Mucosa of stomach (tissue), 1 donor: ENCODE measurements around the gene L2HGDH.
"Not testable (repeated sequence)": the region's sequence is repeated elsewhere in the genome, so short reads cannot be mapped to it uniquely, and the experiment has no call there.

Experiments used
- H3K27me3 ChIP-seq: one replicate; pipeline ENCODE4 v1.7.0; 2013; ENCODE audit warnings: mild to moderate bottlenecking, low read length; ENCODE audit not compliant: control insufficient read depth, insufficient read depth
- H3K36me3 ChIP-seq: one replicate; pipeline ENCODE4 v1.7.0; 2013; ENCODE audit warnings: low read length; ENCODE audit not compliant: control insufficient read depth, insufficient read depth
- H3K4me1 ChIP-seq: one replicate; pipeline ENCODE4 v1.7.0; 2013; ENCODE audit warnings: mild to moderate bottlenecking, low read length; ENCODE audit not compliant: control insufficient read depth, insufficient read depth
- H3K4me3 ChIP-seq: one replicate; pipeline ENCODE4 v1.7.0; 2013; ENCODE audit warnings: low read length
- H3K9ac ChIP-seq: one replicate; pipeline ENCODE4 v1.7.0; 2013; ENCODE audit warnings: mild to moderate bottlenecking, low read length, moderate library complexity
- H3K9me3 ChIP-seq: one replicate; pipeline ENCODE4 v1.7.0; 2013; ENCODE audit warnings: mild to moderate bottlenecking, low read length, moderate library complexity; ENCODE audit not compliant: control insufficient read depth
- donor health status: Pancreatic carcinoma.

Gene L2HGDH

DNA sequence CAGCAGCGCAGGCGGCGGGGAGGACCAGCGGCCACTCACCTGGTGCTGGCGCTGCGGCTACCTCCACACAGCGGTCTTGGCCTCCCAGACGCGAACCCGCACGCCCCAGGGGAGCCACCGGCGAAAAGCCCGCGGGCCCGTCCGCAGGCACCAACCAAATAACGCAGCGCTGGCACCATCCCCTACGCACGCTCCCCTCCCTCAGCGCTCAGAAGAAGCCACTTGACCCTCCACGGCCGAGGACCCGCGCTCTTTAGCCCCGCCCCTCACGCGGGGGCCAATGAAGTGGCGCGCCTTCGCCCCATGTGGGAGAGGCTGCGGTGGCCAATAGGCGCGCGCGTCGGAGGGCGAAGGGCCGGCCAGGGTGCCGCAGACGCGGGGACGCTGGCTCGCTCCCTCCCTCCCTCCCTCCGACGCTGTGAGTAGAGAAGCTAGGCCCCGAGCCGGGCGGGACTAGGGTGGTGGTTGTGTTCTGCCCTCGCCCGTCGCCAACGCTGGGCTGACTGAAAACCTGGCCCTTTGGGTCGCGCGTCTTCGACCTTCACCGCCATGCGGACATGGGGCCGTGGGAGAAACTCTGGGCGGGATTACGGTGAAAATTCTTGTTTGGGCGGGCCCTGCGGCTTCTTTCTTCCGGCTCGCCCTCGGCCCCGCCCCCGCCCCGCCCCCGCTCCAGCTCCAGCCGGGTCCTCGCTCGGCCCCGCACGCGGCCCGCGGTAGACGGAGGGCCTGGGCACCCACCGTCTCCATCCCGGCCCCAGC lies at the start of gene L2HGDH, which contains the start of gene DMAC2L:
Gene L2HGDH, minus strand, starts transcription at position 258 of the 762 bp plus-strand sequence. Its CDS starts 79 bp downstream, at position 179.
Gene DMAC2L, plus strand, starts transcription at position 353 of the 762 bp plus-strand sequence. CDS start 9,164 bp downstream, outside the sequence.
- no peaks in the 10 kb centered on the region for H3K36me3 ChIP-seq
- peak within 1 kb of the TSS; percentile 87 for H3K9ac ChIP-seq
- H3K4me3 ChIP-seq, result peak within 1 kb of the TSS; percentile 96
- peaks cover 6% of the 10 kb centered on the region for H3K4me1 ChIP-seq
- no peaks in the 10 kb centered on the region for H3K27me3 ChIP-seq
- no peaks in the 10 kb centered on the region for H3K9me3 ChIP-seq

- no peaks in the 10 kb centered on the region for H3K9me3 ChIP-seq
- H3K4me3 ChIP-seq, result no peak overlapping the region
- H3K36me3 ChIP-seq, result no peaks in the 10 kb centered on the region
- no peak overlapping the region for H3K9ac ChIP-seq
- peaks cover 23% of the 10 kb centered on the region for H3K4me1 ChIP-seq
- no peaks in the 10 kb centered on the region for H3K27me3 ChIP-seq
Measured at GRCh38 chr14:50360851-50361250, 48.8 kb upstream of the L2HGDH start.

GRCh38 chr14:50360093-50360492 lies 48.1 kb upstream of the L2HGDH start:
- peaks cover 19% of the 10 kb centered on the region for H3K4me1 ChIP-seq
- H3K9me3 ChIP-seq, result no peaks in the 10 kb centered on the region
- H3K4me3 ChIP-seq, result no peak overlapping the region
- H3K9ac ChIP-seq, result no peak overlapping the region
- H3K36me3 ChIP-seq, result no peaks in the 10 kb centered on the region
- H3K27me3 ChIP-seq, result no peaks in the 10 kb centered on the region

DNA sequence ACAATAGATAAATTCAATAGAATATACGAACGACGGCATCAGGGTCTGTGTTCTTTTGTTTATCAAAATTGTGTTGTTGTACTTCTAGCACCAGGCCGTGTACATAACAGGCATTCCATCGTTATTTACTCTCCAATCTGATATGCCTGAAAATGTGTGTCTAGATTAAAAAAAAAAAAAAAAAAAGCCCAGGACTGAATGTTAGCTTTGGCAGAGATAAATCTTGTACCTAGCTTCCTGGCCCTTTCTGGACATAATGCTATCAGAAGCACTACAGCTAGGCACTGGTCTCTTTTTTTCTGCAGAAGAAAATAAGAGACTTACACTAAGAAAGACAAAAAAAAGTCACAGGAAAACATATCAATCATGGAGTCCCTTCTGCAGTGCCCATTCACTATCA lies 47.6 kb upstream of the L2HGDH start:
- H3K36me3 ChIP-seq, result no peaks in the 10 kb centered on the region
- peaks cover 17% of the 10 kb centered on the region for H3K4me1 ChIP-seq
- no peak overlapping the region for H3K9ac ChIP-seq
- no peak overlapping the region for H3K4me3 ChIP-seq
- H3K9me3 ChIP-seq, result no peaks in the 10 kb centered on the region
- no peaks in the 10 kb centered on the region for H3K27me3 ChIP-seq

GRCh38 chr14:50357753-50358395 lies 45.8 kb upstream of the L2HGDH start:
- Histone ChIP-seq H3K4me3 (no peak overlapping the region), H3K9me3 (no peaks in the 10 kb centered on the region), H3K9ac (no peak overlapping the region), H3K27me3 (no peaks in the 10 kb centered on the region), H3K36me3 (no peaks in the 10 kb centered on the region), H3K4me1 (peaks cover under 1% of the 10 kb centered on the region)

GRCh38 chr14:50357124-50357523 lies 45.1 kb upstream of the L2HGDH start:
- H3K9me3 ChIP-seq, result no peaks in the 10 kb centered on the region
- no peaks in the 10 kb centered on the region for H3K36me3 ChIP-seq
- H3K27me3 ChIP-seq, result no peaks in the 10 kb centered on the region
- H3K9ac ChIP-seq, result no peak overlapping the region
- H3K4me3 ChIP-seq, result no peak overlapping the region
- H3K4me1 ChIP-seq, result no peaks in the 10 kb centered on the region

DNA sequence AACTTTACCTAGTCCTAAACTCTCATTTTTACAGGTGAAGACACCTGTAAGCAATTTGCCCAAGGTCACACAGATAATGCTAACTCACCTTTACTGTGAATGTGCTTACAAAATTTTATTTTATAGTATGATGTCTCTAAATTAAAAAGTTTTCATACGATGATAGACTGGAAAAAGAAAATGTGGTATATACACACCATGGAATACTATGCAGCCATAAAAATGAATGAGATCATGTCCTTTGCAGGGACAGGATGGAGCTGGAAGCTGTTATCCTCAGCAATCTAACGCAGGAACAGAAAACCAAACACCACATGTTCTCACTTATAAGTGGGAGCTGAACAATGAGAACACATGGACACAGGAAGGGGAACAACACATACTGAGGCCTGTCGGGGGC lies 44.3 kb upstream of the L2HGDH start:
- H3K4me1 ChIP-seq, H3K4me3 ChIP-seq, H3K9ac ChIP-seq, H3K36me3 ChIP-seq, H3K9me3 ChIP-seq, H3K27me3 ChIP-seq: not testable (repeated sequence)

DNA sequence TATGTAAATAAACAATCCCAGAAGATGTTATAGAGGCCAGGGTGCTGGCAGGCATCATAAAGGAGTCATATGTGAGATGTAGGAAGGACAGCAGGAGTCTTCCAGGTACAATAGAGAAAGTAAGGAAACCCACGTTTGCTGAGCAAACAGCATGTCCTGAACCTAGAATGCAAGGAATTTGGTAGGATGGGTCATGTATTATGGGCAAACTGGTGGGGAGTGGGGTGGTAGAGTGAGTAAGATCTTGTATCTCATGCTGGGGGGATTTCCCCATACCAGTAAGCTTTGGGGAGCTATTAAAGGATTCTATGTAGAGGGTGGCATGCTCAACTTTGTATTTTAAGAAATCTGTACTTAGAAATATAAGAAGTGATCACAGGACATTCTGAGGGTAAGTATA lies 43.7 kb upstream of the L2HGDH start:
- Histone ChIP-seq H3K4me3 (no peak overlapping the region), H3K9me3 (no peaks in the 10 kb centered on the region), H3K36me3 (no peaks in the 10 kb centered on the region), H3K4me1 (no peaks in the 10 kb centered on the region), H3K27me3 (no peaks in the 10 kb centered on the region), H3K9ac (no peak overlapping the region)

DNA sequence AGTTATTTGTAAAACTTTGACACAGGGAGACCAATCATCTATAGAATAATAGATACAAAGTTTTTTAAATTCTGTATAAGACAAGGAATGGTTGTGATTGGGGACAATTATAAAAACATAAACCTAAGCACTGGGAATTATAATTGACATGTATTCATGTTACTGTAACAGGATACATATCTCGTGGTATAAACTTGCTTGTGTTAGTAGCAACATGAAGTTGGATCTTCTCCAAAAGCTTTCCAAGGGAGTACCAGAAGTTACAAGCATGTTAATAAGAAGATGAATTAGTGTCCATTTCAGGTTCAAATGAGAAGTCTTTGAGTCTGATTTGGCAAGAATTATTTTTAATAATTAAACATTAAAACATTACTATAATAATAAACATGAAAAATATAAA lies 42.5 kb upstream of the L2HGDH start:
- Histone ChIP-seq H3K4me1 (no peaks in the 10 kb centered on the region), H3K9ac (no peak overlapping the region), H3K27me3 (no peaks in the 10 kb centered on the region), H3K4me3 (no peak overlapping the region), H3K36me3 (no peaks in the 10 kb centered on the region), H3K9me3 (no peaks in the 10 kb centered on the region)

GRCh38 chr14:50353126-50353525 lies 41.1 kb upstream of the L2HGDH start:
- no peak overlapping the region for H3K9ac ChIP-seq
- no peaks in the 10 kb centered on the region for H3K4me1 ChIP-seq

DNA sequence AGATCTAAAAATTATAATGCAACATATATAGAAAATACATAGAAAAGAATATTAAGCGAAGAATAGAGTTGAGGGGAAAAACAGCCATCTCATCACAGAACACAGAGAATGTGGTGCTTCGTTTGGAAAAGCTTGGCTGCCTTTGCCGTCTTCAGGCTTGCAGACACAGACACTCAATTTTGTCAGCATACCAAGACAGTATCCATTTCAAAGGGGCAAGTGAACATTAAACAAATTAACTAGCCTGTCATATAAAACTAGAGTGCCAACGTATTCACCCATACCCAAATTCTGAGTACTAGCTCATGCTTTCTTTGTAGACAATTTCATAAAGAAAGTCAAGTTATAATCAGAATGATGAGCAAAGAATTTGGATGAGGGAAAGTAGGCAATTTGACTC lies 40.6 kb upstream of the L2HGDH start:
- no peaks in the 10 kb centered on the region for H3K27me3 ChIP-seq
- no peaks in the 10 kb centered on the region for H3K9me3 ChIP-seq
- H3K4me3 ChIP-seq, result no peak overlapping the region
- no peak overlapping the region for H3K9ac ChIP-seq
- H3K4me1 ChIP-seq, result peaks cover 2% of the 10 kb centered on the region
- no peaks in the 10 kb centered on the region for H3K36me3 ChIP-seq

More at GRCh38 chr14:50353126-50353525, 41.1 kb upstream of the L2HGDH start:
- Histone ChIP-seq H3K4me3 (no peak overlapping the region), H3K9me3 (no peaks in the 10 kb centered on the region), H3K36me3 (no peaks in the 10 kb centered on the region), H3K27me3 (no peaks in the 10 kb centered on the region)

DNA sequence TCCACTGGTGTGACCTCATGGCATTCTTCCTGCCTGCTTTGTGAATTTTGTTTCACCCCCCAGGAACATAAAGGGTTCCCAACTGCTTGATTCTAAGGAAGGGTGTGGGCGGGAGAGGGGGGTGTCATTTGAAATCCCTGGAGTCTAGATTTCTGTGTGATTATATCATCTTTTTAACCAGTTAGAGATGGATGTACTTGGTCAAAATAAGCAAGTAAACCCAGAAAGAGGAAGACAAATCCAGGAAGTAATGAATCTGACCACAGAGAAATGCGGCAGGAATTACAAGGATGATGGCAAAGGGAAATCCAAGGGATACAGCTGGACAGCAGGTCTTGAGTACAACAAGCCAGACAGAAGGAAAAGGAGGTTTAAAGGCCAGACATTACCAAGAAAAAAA lies 38.9 kb upstream of the L2HGDH start:
- Histone ChIP-seq H3K36me3 (no peaks in the 10 kb centered on the region), H3K4me1 (peaks cover 7% of the 10 kb centered on the region)

More for the DNA sequence above, 38.9 kb upstream of the L2HGDH start:
- Histone ChIP-seq H3K9ac (no peak overlapping the region), H3K9me3 (no peaks in the 10 kb centered on the region), H3K4me3 (no peak overlapping the region), H3K27me3 (no peaks in the 10 kb centered on the region)
